Loucy (cell line): ENCODE results near the gene HRH3.

Source experiments
- H2AFZ ChIP-seq: fragments of 200-600 bp; sonication (generic); 2 replicates; pipeline ENCODE4 v1.6.0; 2016; ENCODE audit warnings: antibody characterized with exemption, mild to moderate bottlenecking, low read length, moderate library complexity
- H3F3A ChIP-seq: fragments of 200-600 bp; 2 replicates; pipeline ENCODE4 v1.6.0; 2016; ENCODE audit warnings: antibody characterized with exemption, low read depth, mild to moderate bottlenecking
- H3K27me3 ChIP-seq: fragments of 200-600 bp; sonication (generic); 2 replicates; pipeline ENCODE4 v1.6.1; 2014; ENCODE audit warnings: low read length, mild to moderate bottlenecking; ENCODE audit not compliant: insufficient read depth, poor library complexity, severe bottlenecking
- H3K36me3 ChIP-seq: fragments of 200-600 bp; sonication (generic); 2 replicates; pipeline ENCODE4 v1.6.1; 2016; ENCODE audit warnings: low read length; ENCODE audit not compliant: insufficient read depth
- H3K4me1 ChIP-seq: fragments of 200-600 bp; sonication (generic); 2 replicates; pipeline ENCODE4 v1.5.1; 2014; ENCODE audit warnings: low read length, mild to moderate bottlenecking; ENCODE audit not compliant: insufficient read depth, poor library complexity, severe bottlenecking
- H3K4me2 ChIP-seq: fragments of 200-600 bp; sonication (generic); 2 replicates; pipeline ENCODE4 v1.6.0; 2014; ENCODE audit warnings: antibody characterized with exemption, low read length, low read depth, mild to moderate bottlenecking; ENCODE audit not compliant: poor library complexity, severe bottlenecking
- H3K4me3 ChIP-seq: fragments of 200-600 bp; sonication (generic); 2 replicates; pipeline ENCODE4 v1.5.1; 2014; ENCODE audit warnings: low read length, mild to moderate bottlenecking, mixed read lengths; ENCODE audit not compliant: poor library complexity, severe bottlenecking
- H3K79me2 ChIP-seq: fragments of 200-600 bp; sonication (generic); 2 replicates; pipeline ENCODE4 v1.6.1; 2014; ENCODE audit warnings: low read length; ENCODE audit not compliant: insufficient read depth
- H3K9ac ChIP-seq: fragments of 200-600 bp; sonication (generic); 2 replicates; pipeline ENCODE4 v1.6.0; 2014; ENCODE audit warnings: mild to moderate bottlenecking, low read depth, low read length, moderate library complexity; ENCODE audit not compliant: poor library complexity, severe bottlenecking
- H3K9me2 ChIP-seq: fragments of 200-600 bp; sonication (generic); replicated peaks from 2 replicates; pipeline ENCODE4 v1.6.1; 2016; ENCODE audit warnings: low read depth, low read length, mixed read lengths
- H3K9me3 ChIP-seq: fragments of 200-600 bp; sonication (generic); 2 replicates; pipeline ENCODE4 v1.6.1; 2014; ENCODE audit warnings: mild to moderate bottlenecking, antibody characterized with exemption, low read length, low read depth; ENCODE audit not compliant: insufficient read depth
- H4K20me1 ChIP-seq: fragments of 200-600 bp; sonication (generic); 2 replicates; pipeline ENCODE4 v1.6.0; 2014; ENCODE audit warnings: antibody characterized with exemption, low read length, mild to moderate bottlenecking; ENCODE audit not compliant: insufficient read depth, poor library complexity, severe bottlenecking
- CTCF ChIP-seq: fragments of 200-600 bp; sonication (generic); conservative IDR thresholded peaks from 2 replicates; pipeline ENCODE4 v1.5.1; 2014; ENCODE audit warnings: mild to moderate bottlenecking, antibody characterized with exemption, low read length
- EZH2phosphoT487 ChIP-seq: fragments of 200-600 bp; IDR thresholded peaks from 2 replicates; pipeline ENCODE4 v1.6.1; 2018; ENCODE audit warnings: antibody characterized with exemption, mild to moderate bottlenecking, moderate library complexity, borderline replicate concordance

The HRH3 gene

GRCh38 chr20:62175711-62176110 is 44.4 kb downstream of the HRH3 start:
- Histone ChIP-seq H3K4me1 (no peaks in the 10 kb centered on the region), H3K4me2 (no peak overlapping the region), H3K79me2 (no peaks in the 10 kb centered on the region), H3F3A (no peaks in the 10 kb centered on the region), H3K36me3 (peaks cover 16% of the 10 kb centered on the region; the same call in 1 of the 2 replicates), H4K20me1 (no peaks in the 10 kb centered on the region), H3K9me2 (no peaks in the 10 kb centered on the region), H2AFZ (no peak overlapping the region), H3K4me3 (no peak overlapping the region), H3K9ac (no peak overlapping the region), H3K9me3 (no peaks in the 10 kb centered on the region), H3K27me3 (no peaks in the 10 kb centered on the region)
- TF ChIP-seq EZH2phosphoT487 (no peak), CTCF (no peak)

GRCh38 chr20:62174870-62175624 is 45.0 kb downstream of the HRH3 start:
- H3K36me3 ChIP-seq = peaks cover 12% of the 10 kb centered on the region; the same call in 1 of the 2 replicates

GRCh38 chr20:62174021-62174804 is 45.9 kb downstream of the HRH3 start:
- H3K4me3 ChIP-seq = no peak overlapping the region
- TF ChIP-seq CTCF = no peak
- no peak for TF ChIP-seq EZH2phosphoT487
- H3K9me3 ChIP-seq = no peaks in the 10 kb centered on the region
- H3K27me3 ChIP-seq = no peaks in the 10 kb centered on the region
- no peak overlapping the region for H2AFZ ChIP-seq
- H3K4me1 ChIP-seq = no peaks in the 10 kb centered on the region
- no peaks in the 10 kb centered on the region for H3K9me2 ChIP-seq
- no peaks in the 10 kb centered on the region for H3K79me2 ChIP-seq
- H4K20me1 ChIP-seq = no peaks in the 10 kb centered on the region
- H3K4me2 ChIP-seq = no peak overlapping the region
- H3K36me3 ChIP-seq = peaks cover 19% of the 10 kb centered on the region; the same call in 1 of the 2 replicates
- H3F3A ChIP-seq = no peaks in the 10 kb centered on the region
- no peak overlapping the region for H3K9ac ChIP-seq

More at GRCh38 chr20:62174870-62175624, 45.0 kb downstream of the HRH3 start:
- H4K20me1 ChIP-seq = no peaks in the 10 kb centered on the region
- H3K4me2 ChIP-seq = no peak overlapping the region
- H3K27me3 ChIP-seq = no peaks in the 10 kb centered on the region
- no peaks in the 10 kb centered on the region for H3K79me2 ChIP-seq
- H3K9me3 ChIP-seq = no peaks in the 10 kb centered on the region
- TF ChIP-seq EZH2phosphoT487 (no peak), CTCF (no peak)
- no peak overlapping the region for H3K4me3 ChIP-seq
- H3K9ac ChIP-seq = no peak overlapping the region
- no peaks in the 10 kb centered on the region for H3K9me2 ChIP-seq
- H3K4me1 ChIP-seq = no peaks in the 10 kb centered on the region
- H3F3A ChIP-seq = no peaks in the 10 kb centered on the region
- no peak overlapping the region for H2AFZ ChIP-seq
